Mesothelial cell of epicardium (in vitro differentiated cells): Measurements from ENCODE around the gene ZG16B. TPM values are rescaled to one million over a fixed set of nuclear protein-coding genes. Genes with fewer than 3 reads are reported as not detected.

Experiments
- DNase-seq, 2 experiments: peaks; one replicate each; pipeline ENCODE4 v3.0.0; 2021; ENCODE audit warnings: low spot score in 2 of 2; ENCODE audit not compliant: unreplicated experiment in 2 of 2
- H3K27ac Mint-ChIP-seq: 2 replicates; pipeline ENCODE4 v1.8.0; 2021; ENCODE audit warnings: mixed read lengths
- H3K27me3 Mint-ChIP-seq: 2 replicates; pipeline ENCODE4 v1.8.0; 2021; ENCODE audit warnings: low read depth, mixed read lengths
- H3K36me3 Mint-ChIP-seq: 2 replicates; pipeline ENCODE4 v1.8.0; 2021; ENCODE audit warnings: mixed read lengths
- H3K4me1 Mint-ChIP-seq: 2 replicates; pipeline ENCODE4 v1.8.0; 2021; ENCODE audit warnings: mixed read lengths
- H3K4me3 Mint-ChIP-seq: 2 replicates; pipeline ENCODE4 v1.8.0; 2021; ENCODE audit warnings: mild to moderate bottlenecking, moderate library complexity, mixed read lengths
- H3K9me3 Mint-ChIP-seq: 2 replicates; pipeline ENCODE4 v1.8.0; 2021; ENCODE audit warnings: mixed read lengths
- CTCF ChIP-seq: fragments of 200-600 bp; sonication (generic); IDR thresholded peaks from one replicate; pipeline ENCODE4 v1.5.0; 2021; ENCODE audit warnings: antibody characterized with exemption; ENCODE audit not compliant: unreplicated experiment
- total RNA-seq: library from RNA; stranded (reverse); gene quantifications from 3 replicates; pipeline ENCODE4 v1.2.1, GENCODE V29; 2021

Gene ZG16B
- total RNA-seq, 1 donor from 2014 or later = 0.51 TPM

GRCh38 chr16:2827374-2827791, 2.7 kb upstream of the ZG16B start:
- Mint-ChIP-seq H3K27ac (no peak overlapping the region), H3K36me3 (no peaks in the 10 kb centered on the region), H3K4me3 (no peak overlapping the region), H3K9me3 (no peaks in the 10 kb centered on the region), H3K4me1 (no peaks in the 10 kb centered on the region), H3K27me3 (peaks cover 4% of the 10 kb centered on the region)
- DNase-seq = no peak
- no peak for TF ChIP-seq CTCF

GRCh38 chr16:2827831-2828520, 2.1 kb upstream of the ZG16B start:
- no peak for DNase-seq
- Mint-ChIP-seq H3K36me3 (no peaks in the 10 kb centered on the region), H3K27ac (no peak overlapping the region), H3K4me1 (no peaks in the 10 kb centered on the region), H3K27me3 (peaks cover 9% of the 10 kb centered on the region), H3K4me3 (no peak overlapping the region), H3K9me3 (no peaks in the 10 kb centered on the region)
- TF ChIP-seq CTCF = no peak

- Mint-ChIP-seq H3K36me3 (no peaks in the 10 kb centered on the region), H3K4me3 (no peak overlapping the region)
- TF ChIP-seq CTCF = no peak
Observed at GRCh38 chr16:2828521-2828840, 1.6 kb upstream of the ZG16B start.

GRCh38 chr16:2828876-2829430, 1.1 kb upstream of the ZG16B start:
- Mint-ChIP-seq H3K4me1 (no peaks in the 10 kb centered on the region), H3K27me3 (peaks cover 8% of the 10 kb centered on the region)

More at GRCh38 chr16:2828521-2828840, 1.6 kb upstream of the ZG16B start:
- H3K4me1 Mint-ChIP-seq = no peaks in the 10 kb centered on the region
- H3K27me3 Mint-ChIP-seq = peaks cover 8% of the 10 kb centered on the region
- DNase-seq = no peak
- H3K9me3 Mint-ChIP-seq = no peaks in the 10 kb centered on the region
- H3K27ac Mint-ChIP-seq = no peak overlapping the region

GRCh38 chr16:2830355-2830695, 222 bp downstream of the ZG16B start:
- H3K36me3 Mint-ChIP-seq = no peaks in the 10 kb centered on the region
- H3K27ac Mint-ChIP-seq = no peak overlapping the region
- DNase-seq = no peak
- H3K4me1 Mint-ChIP-seq = no peaks in the 10 kb centered on the region
- no peaks in the 10 kb centered on the region for H3K9me3 Mint-ChIP-seq
- H3K4me3 Mint-ChIP-seq = no peak overlapping the region
- peaks cover 11% of the 10 kb centered on the region for H3K27me3 Mint-ChIP-seq
- no peak for TF ChIP-seq CTCF

More at GRCh38 chr16:2828876-2829430, 1.1 kb upstream of the ZG16B start:
- Mint-ChIP-seq H3K9me3 (no peaks in the 10 kb centered on the region), H3K36me3 (no peaks in the 10 kb centered on the region), H3K27ac (no peak overlapping the region), H3K4me3 (no peak overlapping the region)
- TF ChIP-seq CTCF = no peak
- DNase-seq = no peak
